ENCODE results near the gene HVCN1.

HVCN1 gene

GRCh38 chr12:110639336-110640141 lies 49.4 kb downstream of the HVCN1 start:
- Histone ChIP-seq H3K4me1 (ENCODE audit: control insufficient read depth, insufficient read depth, low read length) (0 out of 2 replicates have a peak, but pooled peaks cover 3% of the 10 kb centered on the region), H3K36me3 (ENCODE audit: control insufficient read depth in 2 of 2, insufficient read depth in 1 of 2, low read length in 2 of 2) (peaks cover 0 to 50% of the 10 kb centered on the region in 2 experiments; a peak in 2 of 3 replicates), H3K27ac (ENCODE audit: extremely low read depth, low read depth, low read length) (no peak overlapping the region), H3K4me3 (ENCODE audit: low read depth, low read length) (no peak overlapping the region), H3K9me3 (ENCODE audit: control insufficient read depth, insufficient read depth, low read depth, low read length) (no peaks in the 10 kb centered on the region)
- ChIA-PET POLR2A (no interaction called here), CTCF (interaction anchor here (1.2 kb wide), 1 partner anchor 187 kb away, joined by 3 read pairs; no protein-coding TSS in a partner anchor)
- TF ChIP-seq, protein P1, sequence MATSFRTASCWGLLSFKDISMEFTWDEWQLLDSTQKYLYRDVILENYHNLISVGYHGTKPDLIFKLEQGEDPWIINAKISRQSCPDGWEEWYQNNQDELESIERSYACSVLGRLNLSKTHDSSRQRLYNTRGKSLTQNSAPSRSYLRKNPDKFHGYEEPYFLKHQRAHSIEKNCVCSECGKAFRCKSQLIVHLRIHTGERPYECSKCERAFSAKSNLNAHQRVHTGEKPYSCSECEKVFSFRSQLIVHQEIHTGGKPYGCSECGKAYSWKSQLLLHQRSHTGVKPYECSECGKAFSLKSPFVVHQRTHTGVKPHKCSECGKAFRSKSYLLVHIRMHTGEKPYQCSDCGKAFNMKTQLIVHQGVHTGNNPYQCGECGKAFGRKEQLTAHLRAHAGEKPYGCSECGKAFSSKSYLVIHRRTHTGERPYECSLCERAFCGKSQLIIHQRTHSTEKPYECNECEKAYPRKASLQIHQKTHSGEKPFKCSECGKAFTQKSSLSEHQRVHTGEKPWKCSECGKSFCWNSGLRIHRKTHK (tag by site-specific recombination; IDR thresholded peaks at IDR 0.05) = no peak
- TF ChIP-seq ZNF600 (tag by site-specific recombination; IDR thresholded peaks at IDR 0.05) (peak; percentile 73), ZNF398 (tag by site-specific recombination; IDR thresholded peaks at IDR 0.05) (no peak), ZNF670 (tag by site-specific recombination; IDR thresholded peaks at IDR 0.05; ENCODE audit: low read depth) (no peak), ZFHX2 (tag by site-specific recombination; conservative IDR thresholded peaks at IDR 0.05) (peak; percentile 87), ZNF10 (tag by site-specific recombination; IDR thresholded peaks at IDR 0.05) (peak; percentile 98), ZNF211 (tag by site-specific recombination; IDR thresholded peaks at IDR 0.05; ENCODE audit: low read depth) (no peak), SP3 (tag by site-specific recombination; IDR thresholded peaks at IDR 0.05) (no peak), EGR2 (tag by site-specific recombination; IDR thresholded peaks at IDR 0.05; ENCODE audit: low read depth) (peak; percentile 94), ZXDB (tag by site-specific recombination; IDR thresholded peaks at IDR 0.05) (no peak), HOXA7 (CRISPR knock-in tag; IDR thresholded peaks at IDR 0.05; ENCODE audit: borderline replicate concordance) (no peak), ZFP69B (tag by site-specific recombination; IDR thresholded peaks at IDR 0.05) (no peak), ZBTB48 (tag by site-specific recombination; IDR thresholded peaks at IDR 0.05) (no peak), YY1 (tag by site-specific recombination; IDR thresholded peaks at IDR 0.05) (no peak), ZNF629 (tag by site-specific recombination; IDR thresholded peaks at IDR 0.05) (no peak)
- TF ChIP-seq, protein P2, sequence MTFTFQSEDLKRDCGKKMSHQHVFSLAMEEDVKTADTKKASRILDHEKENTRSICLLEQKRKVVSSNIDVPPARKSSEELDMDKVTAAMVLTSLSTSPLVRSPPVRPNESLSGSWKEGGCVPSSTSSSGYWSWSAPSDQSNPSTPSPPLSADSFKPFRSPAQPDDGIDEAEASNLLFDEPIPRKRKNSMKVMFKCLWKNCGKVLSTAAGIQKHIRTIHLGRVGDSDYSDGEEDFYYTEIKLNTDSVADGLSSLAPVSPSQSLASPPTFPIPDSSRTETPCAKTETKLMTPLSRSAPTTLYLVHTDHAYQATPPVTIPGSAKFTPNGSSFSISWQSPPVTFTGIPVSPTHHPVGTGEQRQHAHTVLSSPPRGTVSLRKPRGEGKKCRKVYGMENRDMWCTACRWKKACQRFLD (tag by site-specific recombination; IDR thresholded peaks at IDR 0.05) = no peak
- TF ChIP-seq, protein P3, sequence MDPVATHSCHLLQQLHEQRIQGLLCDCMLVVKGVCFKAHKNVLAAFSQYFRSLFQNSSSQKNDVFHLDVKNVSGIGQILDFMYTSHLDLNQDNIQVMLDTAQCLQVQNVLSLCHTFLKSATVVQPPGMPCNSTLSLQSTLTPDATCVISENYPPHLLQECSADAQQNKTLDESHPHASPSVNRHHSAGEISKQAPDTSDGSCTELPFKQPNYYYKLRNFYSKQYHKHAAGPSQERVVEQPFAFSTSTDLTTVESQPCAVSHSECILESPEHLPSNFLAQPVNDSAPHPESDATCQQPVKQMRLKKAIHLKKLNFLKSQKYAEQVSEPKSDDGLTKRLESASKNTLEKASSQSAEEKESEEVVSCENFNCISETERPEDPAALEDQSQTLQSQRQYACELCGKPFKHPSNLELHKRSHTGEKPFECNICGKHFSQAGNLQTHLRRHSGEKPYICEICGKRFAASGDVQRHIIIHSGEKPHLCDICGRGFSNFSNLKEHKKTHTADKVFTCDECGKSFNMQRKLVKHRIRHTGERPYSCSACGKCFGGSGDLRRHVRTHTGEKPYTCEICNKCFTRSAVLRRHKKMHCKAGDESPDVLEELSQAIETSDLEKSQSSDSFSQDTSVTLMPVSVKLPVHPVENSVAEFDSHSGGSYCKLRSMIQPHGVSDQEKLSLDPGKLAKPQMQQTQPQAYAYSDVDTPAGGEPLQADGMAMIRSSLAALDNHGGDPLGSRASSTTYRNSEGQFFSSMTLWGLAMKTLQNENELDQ (tag by site-specific recombination; IDR thresholded peaks at IDR 0.05; ENCODE audit: low read depth) = no peak
- TF ChIP-seq, protein P4, sequence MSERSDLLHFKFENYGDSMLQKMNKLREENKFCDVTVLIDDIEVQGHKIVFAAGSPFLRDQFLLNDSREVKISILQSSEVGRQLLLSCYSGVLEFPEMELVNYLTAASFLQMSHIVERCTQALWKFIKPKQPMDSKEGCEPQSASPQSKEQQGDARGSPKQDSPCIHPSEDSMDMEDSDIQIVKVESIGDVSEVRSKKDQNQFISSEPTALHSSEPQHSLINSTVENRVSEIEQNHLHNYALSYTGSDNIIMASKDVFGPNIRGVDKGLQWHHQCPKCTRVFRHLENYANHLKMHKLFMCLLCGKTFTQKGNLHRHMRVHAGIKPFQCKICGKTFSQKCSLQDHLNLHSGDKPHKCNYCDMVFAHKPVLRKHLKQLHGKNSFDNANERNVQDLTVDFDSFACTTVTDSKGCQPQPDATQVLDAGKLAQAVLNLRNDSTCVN (tag by site-specific recombination; optimal IDR thresholded peaks at IDR 0.05) = no peak
